ENCODE results near the gene MYBBP1A. TPM values are rescaled to one million over a fixed set of nuclear protein-coding genes. Genes with fewer than 3 reads are reported as not detected.

The MYBBP1A gene
- total and polyA plus RNA-seq, 2 experiments from 2014 or later, result 70.7 to 213 TPM

DNA sequence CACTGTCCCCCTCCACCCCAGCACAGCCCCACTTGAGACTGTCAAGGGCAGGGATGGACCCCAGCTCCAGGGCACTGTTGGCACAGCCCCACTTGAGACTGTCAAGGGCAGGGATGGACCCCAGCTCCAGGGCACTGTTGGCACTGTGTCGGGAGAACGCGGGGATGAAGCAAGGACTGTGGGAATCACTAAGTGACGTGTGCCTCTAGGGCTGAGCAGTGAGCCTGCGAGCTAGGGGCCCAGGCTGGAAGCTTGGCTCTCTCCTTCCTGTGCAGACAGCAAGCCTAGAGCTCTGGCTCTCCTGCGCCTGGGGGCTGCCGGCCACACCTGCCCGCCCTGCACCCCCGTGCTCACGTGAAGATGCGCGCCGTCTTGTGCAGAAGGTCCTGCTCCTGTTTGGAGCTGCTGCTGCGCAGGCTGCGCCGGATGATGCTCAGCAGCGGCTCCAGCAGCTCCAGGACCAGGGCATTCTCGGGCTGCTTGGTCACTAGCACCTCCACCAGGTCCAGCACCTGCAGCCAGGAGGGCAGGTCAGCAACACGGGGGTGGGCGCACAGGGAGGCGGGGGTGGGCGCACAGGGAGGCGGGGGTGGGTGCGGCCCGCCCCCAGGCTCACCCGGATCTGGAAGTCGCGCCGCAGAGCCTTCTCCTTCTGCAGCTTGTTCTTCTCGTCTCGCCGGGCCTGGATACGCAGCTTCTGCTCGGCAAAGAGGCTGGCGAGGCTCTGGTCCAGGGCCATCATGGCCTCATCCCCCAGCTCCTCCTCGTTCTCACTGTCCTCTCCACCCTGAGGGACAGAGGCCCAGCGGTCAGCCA is 10.8 kb downstream of the MYBBP1A start:
- Mint-ChIP-seq H3K27ac (no peak overlapping the region), H3K9me3 (no peaks in the 10 kb centered on the region), H3K27me3 (ENCODE audit: insufficient read depth, low read depth, poor library complexity) (peaks cover 25% of the 10 kb centered on the region), H3K36me3 (ENCODE audit: low read depth) (peaks cover 83% of the 10 kb centered on the region), H3K4me3 (no peak overlapping the region), H3K4me1 (peaks cover 6% of the 10 kb centered on the region; the same call in 1 of the 3 replicates)
- no peak for DNase-seq (ENCODE audit: low spot score)
- Histone ChIP-seq H3F3A (replicated peaks; ENCODE audit: low read depth) (0 out of 2 replicates have a peak, but pooled peaks cover 2% of the 10 kb centered on the region), H3K4me1 (ENCODE audit: insufficient read depth) (no peaks in the 10 kb centered on the region), H3K36me3 (ENCODE audit: insufficient read depth) (peaks cover 9% of the 10 kb centered on the region), H2AFZ (no peak overlapping the region), H3K79me2 (replicated peaks; ENCODE audit: insufficient read depth) (no peaks in the 10 kb centered on the region), H3K4me3 (no peak overlapping the region), H3K4me2 (no peak overlapping the region), H4K20me1 (replicated peaks; ENCODE audit: insufficient read depth) (peaks cover 24% of the 10 kb centered on the region), H3K27ac (ENCODE audit: low read depth) (no peak overlapping the region), H3K27me3 (ENCODE audit: insufficient read depth) (no peaks in the 10 kb centered on the region), H3K9me2 (ENCODE audit: insufficient read depth) (no peaks in the 10 kb centered on the region)
- ATAC-seq, result no peak
- TF ChIP-seq ZNF331 (CRISPR knock-in tag; IDR thresholded peaks at IDR 0.05; ENCODE audit: low read depth), result no peak
- TF ChIP-seq CREB1 (CRISPR knock-in tag; IDR thresholded peaks at IDR 0.05; ENCODE audit: low read depth), result no peak
- no peak for TF ChIP-seq STAT1 (IDR thresholded peaks at IDR 0.05; ENCODE audit: unreplicated experiment)
- TF ChIP-seq, protein P1, sequence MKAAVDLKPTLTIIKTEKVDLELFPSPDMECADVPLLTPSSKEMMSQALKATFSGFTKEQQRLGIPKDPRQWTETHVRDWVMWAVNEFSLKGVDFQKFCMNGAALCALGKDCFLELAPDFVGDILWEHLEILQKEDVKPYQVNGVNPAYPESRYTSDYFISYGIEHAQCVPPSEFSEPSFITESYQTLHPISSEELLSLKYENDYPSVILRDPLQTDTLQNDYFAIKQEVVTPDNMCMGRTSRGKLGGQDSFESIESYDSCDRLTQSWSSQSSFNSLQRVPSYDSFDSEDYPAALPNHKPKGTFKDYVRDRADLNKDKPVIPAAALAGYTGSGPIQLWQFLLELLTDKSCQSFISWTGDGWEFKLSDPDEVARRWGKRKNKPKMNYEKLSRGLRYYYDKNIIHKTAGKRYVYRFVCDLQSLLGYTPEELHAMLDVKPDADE (IDR thresholded peaks at IDR 0.05), result no peak
- TF ChIP-seq, protein P2, sequence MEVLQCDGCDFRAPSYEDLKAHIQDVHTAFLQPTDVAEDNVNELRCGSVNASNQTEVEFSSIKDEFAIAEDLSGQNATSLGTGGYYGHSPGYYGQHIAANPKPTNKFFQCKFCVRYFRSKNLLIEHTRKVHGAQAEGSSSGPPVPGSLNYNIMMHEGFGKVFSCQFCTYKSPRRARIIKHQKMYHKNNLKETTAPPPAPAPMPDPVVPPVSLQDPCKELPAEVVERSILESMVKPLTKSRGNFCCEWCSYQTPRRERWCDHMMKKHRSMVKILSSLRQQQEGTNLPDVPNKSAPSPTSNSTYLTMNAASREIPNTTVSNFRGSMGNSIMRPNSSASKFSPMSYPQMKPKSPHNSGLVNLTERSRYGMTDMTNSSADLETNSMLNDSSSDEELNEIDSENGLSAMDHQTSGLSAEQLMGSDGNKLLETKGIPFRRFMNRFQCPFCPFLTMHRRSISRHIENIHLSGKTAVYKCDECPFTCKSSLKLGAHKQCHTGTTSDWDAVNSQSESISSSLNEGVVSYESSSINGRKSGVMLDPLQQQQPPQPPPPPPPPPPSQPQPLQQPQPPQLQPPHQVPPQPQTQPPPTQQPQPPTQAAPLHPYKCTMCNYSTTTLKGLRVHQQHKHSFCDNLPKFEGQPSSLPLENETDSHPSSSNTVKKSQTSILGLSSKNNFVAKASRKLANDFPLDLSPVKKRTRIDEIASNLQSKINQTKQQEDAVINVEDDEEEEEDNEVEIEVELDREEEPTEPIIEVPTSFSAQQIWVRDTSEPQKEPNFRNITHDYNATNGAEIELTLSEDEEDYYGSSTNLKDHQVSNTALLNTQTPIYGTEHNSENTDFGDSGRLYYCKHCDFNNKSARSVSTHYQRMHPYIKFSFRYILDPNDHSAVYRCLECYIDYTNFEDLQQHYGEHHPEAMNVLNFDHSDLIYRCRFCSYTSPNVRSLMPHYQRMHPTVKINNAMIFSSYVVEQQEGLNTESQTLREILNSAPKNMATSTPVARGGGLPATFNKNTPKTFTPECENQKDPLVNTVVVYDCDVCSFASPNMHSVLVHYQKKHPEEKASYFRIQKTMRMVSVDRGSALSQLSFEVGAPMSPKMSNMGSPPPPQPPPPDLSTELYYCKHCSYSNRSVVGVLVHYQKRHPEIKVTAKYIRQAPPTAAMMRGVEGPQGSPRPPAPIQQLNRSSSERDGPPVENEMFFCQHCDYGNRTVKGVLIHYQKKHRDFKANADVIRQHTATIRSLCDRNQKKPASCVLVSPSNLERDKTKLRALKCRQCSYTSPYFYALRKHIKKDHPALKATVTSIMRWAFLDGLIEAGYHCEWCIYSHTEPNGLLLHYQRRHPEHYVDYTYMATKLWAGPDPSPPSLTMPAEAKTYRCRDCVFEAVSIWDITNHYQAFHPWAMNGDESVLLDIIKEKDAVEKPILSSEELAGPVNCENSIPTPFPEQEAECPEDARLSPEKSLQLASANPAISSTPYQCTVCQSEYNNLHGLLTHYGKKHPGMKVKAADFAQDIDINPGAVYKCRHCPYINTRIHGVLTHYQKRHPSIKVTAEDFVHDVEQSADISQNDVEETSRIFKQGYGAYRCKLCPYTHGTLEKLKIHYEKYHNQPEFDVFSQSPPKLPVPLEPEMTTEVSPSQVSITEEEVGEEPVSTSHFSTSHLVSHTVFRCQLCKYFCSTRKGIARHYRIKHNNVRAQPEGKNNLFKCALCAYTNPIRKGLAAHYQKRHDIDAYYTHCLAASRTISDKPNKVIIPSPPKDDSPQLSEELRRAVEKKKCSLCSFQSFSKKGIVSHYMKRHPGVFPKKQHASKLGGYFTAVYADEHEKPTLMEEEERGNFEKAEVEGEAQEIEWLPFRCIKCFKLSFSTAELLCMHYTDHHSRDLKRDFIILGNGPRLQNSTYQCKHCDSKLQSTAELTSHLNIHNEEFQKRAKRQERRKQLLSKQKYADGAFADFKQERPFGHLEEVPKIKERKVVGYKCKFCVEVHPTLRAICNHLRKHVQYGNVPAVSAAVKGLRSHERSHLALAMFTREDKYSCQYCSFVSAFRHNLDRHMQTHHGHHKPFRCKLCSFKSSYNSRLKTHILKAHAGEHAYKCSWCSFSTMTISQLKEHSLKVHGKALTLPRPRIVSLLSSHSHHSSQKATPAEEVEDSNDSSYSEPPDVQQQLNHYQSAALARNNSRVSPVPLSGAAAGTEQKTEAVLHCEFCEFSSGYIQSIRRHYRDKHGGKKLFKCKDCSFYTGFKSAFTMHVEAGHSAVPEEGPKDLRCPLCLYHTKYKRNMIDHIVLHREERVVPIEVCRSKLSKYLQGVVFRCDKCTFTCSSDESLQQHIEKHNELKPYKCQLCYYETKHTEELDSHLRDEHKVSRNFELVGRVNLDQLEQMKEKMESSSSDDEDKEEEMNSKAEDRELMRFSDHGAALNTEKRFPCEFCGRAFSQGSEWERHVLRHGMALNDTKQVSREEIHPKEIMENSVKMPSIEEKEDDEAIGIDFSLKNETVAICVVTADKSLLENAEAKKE (CRISPR knock-in tag; IDR thresholded peaks at IDR 0.05), result no peak
- TF ChIP-seq, protein P3, sequence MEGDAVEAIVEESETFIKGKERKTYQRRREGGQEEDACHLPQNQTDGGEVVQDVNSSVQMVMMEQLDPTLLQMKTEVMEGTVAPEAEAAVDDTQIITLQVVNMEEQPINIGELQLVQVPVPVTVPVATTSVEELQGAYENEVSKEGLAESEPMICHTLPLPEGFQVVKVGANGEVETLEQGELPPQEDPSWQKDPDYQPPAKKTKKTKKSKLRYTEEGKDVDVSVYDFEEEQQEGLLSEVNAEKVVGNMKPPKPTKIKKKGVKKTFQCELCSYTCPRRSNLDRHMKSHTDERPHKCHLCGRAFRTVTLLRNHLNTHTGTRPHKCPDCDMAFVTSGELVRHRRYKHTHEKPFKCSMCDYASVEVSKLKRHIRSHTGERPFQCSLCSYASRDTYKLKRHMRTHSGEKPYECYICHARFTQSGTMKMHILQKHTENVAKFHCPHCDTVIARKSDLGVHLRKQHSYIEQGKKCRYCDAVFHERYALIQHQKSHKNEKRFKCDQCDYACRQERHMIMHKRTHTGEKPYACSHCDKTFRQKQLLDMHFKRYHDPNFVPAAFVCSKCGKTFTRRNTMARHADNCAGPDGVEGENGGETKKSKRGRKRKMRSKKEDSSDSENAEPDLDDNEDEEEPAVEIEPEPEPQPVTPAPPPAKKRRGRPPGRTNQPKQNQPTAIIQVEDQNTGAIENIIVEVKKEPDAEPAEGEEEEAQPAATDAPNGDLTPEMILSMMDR (conservative IDR thresholded peaks at IDR 0.05; ENCODE audit: low read depth in 2 of 2), result no peak
- no peak for TF ChIP-seq NANOG (IDR thresholded peaks at IDR 0.05; ENCODE audit: borderline replicate concordance)
